GM12874 (cell line): Measurements from ENCODE around the gene RAB18.

Experiments used
- CTCF ChIP-seq: IDR thresholded peaks from 2 replicates; pipeline ENCODE4 v1.5.1; 2011; ENCODE audit warnings: low read depth, mild to moderate bottlenecking, control low read depth, low read length, moderate library complexity; ENCODE audit not compliant: insufficient read depth

RAB18 gene

GRCh38 chr10:27550823-27551222 is 46.7 kb downstream of the RAB18 start:
- TF ChIP-seq CTCF: no peak

- peak; percentile 56 for TF ChIP-seq CTCF
Observed at GRCh38 chr10:27558612-27559020, 54.5 kb downstream of the RAB18 start.

- no peak for TF ChIP-seq CTCF
Observed at GRCh38 chr10:27561334-27561733, 57.2 kb downstream of the RAB18 start.

GRCh38 chr10:27564398-27564797 is 60.3 kb downstream of the RAB18 start:
- TF ChIP-seq CTCF: no peak

- no peak for TF ChIP-seq CTCF
Observed at GRCh38 chr10:27564880-27565279, 60.8 kb downstream of the RAB18 start.

- no peak for TF ChIP-seq CTCF
Observed at GRCh38 chr10:27568196-27569175, 64.4 kb downstream of the RAB18 start.

- no peak for TF ChIP-seq CTCF
Observed at GRCh38 chr10:27569946-27570345, 65.8 kb downstream of the RAB18 start.
